NCI-H2227 (cell line): ENCODE data around the gene EXOC3.
"Not testable (repeated sequence)": the region's sequence is repeated elsewhere in the genome, so short reads cannot be mapped to it uniquely, and the experiment has no call there.

Source experiments
- DNase-seq: peaks from one replicate; lab custom pipeline; 2025; ENCODE audit not compliant: unreplicated experiment; lab: John Stamatoyannopoulos, UW

The EXOC3 gene

DNA sequence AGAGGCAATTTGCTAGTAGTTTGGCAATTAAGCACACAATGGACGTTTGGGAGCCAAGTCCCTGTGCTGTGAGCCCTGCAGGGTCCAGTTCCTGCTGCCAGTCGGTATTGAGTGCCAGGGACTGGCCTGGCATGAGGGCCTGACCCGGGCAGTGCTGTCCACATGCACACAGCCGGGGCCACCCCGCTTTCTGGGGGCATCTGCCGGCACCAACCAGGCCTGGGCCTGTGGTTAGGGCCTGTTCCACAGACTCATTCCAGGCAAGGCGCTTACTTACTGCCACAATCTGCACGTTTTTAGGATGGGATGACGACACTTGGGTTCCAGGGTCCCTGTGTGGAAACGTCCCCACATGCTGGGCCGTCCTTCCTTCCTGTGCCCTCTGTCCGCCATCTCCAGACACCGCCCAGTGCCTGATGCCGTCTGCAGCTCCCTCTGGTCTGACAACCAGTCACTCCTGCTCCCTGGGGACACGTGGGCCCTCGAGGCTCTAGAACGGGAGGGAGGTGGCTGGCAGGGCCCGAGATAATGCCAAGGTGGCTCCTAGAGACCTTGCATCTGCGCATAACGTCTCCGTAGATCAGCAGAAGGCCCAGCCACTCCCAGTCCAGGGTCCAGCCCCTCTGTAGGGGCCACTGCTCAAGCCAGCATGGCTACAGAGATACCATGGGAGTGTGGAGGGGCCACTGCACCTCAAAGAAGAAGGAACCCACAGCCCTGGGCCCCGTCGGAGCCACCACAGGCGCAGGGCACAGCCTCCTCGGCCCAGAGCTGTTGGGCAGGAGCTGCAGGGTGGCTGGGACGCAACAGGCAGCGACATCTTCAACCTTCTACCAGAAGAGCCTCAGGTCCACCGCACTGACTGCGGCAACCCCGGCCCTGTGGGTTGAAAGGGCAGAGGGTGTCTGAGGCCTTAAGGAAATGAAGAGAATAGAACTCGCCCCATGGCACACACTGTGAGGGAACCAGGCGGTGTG, 56.5 kb downstream of the EXOC3 start:
- no peak for DNase-seq

DNA sequence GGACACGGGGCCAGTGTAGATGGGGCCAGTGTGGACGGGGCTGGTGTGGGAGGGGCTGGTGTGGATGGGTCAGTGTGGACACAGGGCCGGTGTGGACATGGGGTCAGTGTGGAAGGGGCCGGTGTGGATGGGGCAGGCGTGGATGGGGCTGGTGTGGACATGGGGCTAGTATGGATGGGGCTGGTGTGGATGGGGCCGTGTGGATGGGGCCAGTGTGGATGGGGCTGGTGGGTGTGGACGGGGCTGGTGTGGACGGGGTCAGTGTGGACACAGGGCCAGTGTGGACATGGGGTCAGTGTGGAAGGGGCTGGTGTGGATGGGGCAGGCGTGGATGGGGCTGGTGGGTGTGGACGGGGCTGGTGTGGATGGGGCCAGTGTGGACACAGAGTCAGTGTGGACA, 57.5 kb downstream of the EXOC3 start:
- DNase-seq = no peak

DNA sequence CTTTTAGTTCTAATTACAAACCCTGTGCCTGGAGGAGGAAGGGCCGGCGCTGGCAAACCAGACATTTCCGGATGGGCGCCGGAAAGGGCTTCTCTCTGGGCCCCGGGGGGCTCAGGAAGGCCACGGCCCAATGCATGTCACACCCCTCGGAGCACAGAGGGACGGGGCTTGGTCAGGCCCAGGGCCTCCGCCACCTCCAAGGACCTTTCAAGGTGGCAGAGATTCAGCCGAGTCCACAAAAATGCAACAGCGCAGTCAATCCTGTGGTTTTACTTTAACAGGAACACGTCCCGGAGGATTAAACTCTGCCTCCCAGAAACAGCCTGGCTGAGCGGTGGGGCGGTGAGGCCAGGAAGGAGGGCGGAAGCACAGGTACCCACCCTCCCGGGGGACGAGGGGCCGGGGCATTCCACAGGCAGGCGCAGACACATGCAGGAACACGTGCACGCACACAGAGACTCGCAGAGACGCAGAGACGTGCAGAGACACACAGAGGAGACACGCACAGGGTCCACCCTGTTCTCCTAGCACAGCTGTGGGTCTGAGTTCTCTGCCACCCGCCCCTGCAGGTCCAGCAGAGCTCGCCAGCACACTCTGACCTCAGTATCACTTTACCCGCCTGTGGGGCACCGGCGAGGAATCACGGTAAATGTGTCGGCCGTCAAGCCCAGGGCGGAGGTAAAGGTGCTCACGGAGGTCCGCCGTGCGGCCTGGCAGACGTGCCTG, 58.3 kb downstream of the EXOC3 start:
- no peak for DNase-seq

DNA sequence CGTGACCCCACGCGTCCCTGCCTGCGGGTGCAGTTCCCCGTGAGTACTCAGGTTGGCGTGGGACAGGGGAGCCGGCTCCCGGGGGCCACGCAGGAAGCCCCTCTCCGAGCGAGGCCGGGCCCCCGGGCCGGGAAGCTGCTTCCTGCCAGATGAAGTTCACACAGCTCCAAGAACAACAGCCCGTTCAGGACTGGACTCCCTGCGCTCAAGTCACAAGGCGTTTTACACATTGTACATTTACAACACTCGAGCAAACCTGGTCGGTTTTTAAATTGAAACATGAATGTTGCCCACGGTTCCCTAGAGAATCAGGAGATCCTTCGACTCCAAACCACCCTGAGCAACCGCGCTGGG, 58.8 kb downstream of the EXOC3 start:
- no peak for DNase-seq

DNA sequence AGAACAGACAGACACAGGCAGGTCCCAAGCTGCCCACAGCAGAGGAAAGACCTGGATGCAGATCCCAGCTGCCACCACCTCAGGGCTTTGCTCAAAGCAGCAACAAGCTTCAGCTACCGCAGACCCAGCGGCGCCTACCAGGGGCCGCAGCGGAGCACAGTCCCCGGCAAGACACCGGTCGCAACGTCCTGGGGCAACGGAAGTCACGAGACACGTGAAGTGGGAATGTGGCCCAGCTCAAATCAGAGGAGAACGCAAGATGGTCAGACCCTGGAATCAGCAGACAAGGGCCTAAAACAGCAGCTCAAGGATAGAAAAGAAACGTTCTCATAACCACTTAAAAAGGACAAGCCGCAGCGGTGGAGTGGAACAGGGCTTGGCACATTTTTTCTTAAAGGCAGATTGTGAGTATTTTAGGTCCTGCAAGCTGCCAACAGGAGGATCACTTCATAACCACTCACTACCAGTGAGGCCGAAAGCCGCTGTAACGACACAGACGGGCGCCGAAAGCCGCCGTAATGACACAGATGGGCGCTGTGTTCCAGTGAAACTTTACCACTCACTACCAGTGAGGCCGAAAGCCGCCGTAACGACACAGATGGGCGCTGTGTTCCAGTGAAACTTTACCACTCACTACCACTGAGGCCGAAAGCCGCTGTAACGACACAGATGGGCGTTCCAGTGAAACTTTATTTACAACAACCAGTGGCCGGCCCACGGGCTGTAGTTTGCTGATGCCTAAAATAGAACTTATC, 59.5 kb downstream of the EXOC3 start:
- no peak for DNase-seq

DNA sequence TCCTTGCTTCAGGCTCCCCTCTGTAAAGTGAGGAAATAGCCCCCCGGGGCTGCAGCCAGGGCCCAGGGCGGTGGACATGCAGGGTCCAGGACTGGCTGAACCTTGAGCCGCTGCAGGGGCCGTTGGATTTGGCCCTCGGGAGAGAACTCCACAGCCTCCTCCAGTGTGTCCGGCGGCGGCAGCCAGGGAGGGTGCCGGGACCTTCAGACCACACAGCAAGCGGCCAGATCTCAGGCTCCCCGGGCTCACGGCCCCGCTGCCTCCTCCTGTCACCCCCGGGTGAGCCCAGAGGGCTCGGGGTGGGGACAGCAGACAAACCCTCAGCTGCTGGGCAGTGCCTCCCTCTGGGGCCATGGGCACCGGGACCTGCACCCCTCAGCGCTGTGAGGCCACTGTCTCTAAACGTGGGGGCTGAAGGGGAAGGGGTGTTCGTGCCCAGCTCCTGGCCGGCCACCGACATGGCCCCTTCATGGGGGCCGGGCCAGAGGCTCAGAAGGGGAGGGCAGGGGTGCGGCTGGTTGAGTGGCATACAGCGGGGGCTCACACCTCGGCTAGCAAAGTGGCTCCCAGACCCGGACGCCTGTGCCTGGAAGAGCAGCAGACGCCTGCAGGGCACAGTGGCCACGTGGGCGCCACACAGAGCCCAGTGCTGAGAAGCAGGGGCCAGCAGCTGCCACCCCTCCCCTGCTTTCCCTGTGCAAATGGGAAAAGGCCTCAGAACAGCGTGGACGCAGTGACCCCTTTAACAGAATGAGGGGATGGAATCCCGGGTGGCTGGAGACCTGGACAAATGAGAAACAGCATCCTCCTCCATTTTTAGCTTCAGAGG, 61.6 kb downstream of the EXOC3 start:
- no peak for DNase-seq

DNA sequence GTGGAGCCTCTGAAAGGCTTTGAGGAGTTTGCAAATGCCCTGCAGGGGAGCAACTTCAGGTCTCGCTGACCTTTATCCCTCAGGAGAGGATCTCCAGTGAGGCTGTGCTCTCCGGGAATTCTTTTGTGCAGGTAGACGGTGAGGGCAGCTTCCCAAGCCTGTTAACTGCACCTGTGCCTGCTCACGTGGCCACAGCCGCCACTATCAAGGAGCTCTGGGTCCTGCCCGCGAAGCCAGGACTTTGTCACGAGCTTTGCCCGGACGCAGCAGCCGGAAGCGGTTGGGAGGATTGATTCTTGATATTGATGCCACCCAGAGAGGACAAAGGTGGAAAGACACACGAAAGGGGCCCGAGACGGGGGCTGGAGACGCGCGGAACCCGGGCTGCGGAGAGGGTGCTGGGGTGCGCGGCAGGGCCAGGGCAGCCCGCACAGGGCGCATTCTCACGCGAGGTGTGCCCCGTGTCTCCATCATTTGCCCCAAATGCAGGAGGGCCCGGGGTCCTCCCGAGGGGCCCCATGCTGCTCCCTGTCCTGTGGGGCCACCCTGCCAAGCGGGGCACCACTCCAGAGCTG, 63.1 kb downstream of the EXOC3 start:
- DNase-seq = no peak

DNA sequence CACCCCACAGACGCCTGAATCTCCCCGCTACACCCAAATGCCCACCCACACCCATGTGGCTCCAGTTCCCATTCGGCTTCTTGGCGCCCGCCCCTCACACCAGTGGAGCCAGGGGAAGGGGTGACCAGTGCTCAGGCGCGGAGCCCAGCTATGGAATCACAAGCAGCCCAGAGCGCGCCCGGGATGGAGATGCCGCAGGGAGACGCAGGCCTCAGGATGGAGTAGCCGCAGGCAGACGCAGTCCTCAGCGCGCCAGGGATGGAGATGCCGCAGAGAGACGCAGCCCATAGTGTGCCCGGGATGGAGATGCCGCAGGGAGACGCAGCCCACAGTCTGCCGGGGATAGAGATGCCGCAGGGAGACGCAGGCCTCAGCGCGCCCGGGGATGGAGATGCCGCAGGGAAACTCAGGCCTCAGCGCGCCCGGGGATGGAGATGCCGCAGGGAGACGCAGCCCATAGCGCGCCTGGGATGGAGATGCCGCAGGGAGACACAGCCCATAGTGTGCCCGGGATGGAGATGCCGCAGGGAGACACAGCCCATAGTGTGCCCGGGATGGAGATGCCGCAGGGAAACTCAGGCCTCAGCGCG, 65.1 kb downstream of the EXOC3 start:
- not testable (repeated sequence) for DNase-seq

DNA sequence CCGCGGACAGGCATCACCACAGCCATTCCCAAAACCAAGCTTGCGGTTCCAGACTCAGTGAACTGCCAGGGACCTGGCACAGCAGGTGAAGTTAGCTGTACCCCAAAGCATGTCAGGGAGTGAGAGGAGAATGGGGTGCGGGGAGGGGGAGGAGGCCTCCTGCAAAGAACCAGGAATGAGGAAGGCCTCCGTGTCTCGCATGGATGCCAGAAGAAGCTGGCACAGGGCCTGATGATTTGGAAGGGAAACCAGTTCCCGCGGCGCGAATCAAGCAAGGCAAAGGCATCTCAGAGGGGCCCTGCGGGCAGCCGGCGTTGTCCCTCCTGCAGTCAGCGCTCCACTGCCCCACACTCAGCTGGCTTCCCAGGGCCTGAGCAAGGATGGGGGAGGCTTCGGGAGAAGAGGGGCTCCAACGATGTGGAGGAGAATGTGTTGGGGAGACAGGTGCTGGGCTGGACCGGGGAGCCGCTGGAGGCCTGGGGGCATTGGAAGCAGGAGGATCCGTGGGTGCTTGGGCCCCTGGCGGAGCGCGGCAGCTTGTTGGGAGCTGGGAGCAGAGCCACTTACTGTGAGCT, 66.7 kb downstream of the EXOC3 start:
- no peak for DNase-seq

DNA sequence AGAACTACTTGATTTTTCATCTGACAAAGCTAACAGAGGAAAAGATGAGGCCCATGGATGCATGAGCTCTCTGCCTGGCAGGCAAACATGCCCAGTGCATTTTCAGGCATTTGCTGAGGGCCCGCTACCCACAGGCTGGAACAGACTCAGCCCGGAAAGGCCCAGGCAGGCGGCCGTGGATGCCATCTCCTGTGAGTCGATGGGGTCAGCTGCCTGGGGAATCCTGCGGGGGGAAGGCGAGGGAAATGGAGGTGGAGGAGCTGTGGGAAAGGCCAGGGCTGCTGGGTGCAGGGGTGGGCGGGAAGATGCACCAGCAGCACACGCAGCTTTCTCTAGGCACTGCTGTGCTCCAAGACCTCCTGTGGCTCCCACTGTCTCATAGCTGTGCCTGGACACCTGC, 67.5 kb downstream of the EXOC3 start:
- DNase-seq = no peak

DNA sequence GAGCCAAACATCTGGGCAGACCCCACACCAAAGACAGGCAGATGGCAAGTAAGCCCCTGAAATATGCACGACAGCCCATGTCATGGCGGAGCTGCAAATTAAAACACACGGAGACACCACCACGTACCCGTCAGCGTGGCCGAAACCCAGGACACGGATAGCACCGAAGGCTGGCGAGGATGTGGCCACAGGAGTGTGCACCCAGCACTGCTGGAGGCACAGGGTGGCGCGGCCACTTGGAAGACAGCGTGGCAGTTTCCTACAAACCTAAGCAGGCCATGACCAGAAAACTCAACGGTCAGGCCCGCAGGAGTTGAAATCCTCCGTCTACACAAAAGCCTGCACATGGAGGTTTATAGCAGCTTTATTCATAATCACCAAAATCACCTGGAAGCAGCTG, 68.5 kb downstream of the EXOC3 start:
- no peak for DNase-seq

DNA sequence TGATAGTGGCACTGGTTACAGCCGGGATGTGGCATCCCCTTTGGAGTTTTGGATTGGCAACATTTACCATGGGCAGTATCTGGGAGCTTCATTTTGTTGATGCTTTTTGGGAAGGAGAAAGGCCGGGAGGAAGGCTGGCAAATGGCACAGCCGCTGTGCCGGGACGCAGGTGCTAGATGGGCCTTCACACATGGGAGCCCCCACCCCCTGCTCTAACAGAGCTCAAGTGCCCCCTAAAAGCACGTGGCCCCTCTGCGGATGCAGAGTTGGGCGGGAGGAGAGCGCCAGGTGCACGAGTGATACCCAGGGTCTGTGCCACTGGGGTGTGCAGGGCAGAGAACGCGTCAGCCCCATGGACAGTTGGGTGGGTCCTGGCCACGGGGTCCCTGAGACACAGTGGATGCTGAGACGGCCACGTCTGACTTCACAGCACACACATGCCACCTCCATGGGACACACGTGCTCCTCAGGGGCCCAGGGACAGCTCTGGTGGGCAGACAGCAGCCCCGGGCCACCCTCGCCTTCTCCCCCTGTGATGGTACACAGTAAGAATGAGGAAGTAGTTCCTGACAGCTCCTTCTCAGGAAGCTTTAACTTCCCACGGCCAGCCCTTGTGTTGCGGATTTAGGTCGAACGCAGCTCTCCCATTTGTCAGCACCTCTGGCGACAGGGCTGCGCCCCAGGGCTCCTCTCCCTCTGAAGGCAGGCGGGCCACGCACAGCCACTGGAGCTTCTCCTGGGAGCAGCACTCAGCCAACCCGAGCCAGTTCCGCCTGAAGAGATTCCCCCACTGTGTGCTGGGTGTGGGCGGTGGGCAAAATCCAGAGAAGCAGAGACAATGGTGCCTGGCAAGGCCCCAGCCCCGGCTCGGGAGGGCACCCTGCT, 70.5 kb downstream of the EXOC3 start:
- DNase-seq = no peak

DNA sequence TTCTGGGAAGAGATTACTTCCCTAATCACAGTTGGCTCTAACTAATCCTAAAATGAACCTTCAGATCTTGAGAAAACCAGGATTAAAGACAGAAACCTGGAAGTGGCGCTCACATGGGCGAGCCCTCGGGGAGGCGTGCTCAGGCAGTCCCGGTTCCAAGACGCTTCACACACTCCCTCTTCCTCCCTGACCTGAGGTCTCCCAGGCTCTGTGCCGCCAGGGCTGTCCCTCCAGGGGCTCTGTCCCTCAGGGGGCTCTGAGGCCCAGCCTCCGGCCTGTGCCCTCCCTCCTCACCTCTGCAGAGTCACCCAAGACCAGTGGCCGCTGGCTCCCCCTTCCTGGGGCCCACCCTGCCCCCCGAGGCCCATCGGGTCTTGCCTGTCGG, 71.1 kb downstream of the EXOC3 start:
- DNase-seq = no peak

DNA sequence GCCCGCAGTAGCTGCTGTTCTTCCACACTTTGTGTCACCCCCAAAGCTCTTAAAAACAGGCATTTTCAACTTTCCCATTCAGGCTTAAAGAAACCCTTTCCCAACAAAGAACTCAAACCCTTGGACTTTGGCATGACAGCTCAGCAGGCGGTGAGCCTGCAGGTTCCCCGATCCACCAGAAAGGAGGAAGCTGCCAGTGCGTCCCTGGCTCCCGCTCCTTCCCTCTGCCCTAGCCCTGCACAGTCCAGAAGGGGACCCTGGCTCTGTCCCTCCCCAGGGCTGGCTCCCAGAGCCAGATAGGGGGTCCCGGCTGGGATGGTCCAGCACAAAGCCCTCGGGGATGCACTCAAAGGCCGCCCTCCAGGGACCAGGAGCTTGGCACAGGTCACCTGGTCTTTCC, 71.7 kb downstream of the EXOC3 start:
- DNase-seq = no peak

DNA sequence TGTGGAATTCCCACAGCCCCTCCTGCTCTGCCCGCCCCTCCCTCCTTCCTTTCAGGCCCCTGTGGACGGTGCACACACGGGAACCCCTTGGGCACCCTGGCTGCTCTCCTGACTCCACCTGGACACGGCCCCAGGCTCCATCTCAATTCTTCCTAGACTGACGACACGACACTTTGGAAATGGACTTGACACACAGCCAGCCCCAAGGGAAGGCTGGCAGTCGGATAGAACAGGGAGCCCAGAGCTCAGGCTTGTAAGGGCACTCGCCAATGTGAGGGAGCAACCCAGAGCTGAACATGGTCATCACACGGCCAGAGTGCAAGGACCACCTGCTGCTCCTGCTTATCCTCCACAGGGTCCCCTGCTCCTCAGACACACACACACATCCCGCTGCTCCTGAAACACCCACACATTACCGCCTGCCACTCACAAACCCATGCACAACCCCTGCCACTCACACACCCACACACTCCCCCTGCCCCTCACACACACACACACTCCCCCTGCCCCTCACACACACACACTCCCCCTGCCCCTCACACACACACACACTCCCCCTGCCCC, 72.4 kb downstream of the EXOC3 start:
- DNase-seq = no peak

DNA sequence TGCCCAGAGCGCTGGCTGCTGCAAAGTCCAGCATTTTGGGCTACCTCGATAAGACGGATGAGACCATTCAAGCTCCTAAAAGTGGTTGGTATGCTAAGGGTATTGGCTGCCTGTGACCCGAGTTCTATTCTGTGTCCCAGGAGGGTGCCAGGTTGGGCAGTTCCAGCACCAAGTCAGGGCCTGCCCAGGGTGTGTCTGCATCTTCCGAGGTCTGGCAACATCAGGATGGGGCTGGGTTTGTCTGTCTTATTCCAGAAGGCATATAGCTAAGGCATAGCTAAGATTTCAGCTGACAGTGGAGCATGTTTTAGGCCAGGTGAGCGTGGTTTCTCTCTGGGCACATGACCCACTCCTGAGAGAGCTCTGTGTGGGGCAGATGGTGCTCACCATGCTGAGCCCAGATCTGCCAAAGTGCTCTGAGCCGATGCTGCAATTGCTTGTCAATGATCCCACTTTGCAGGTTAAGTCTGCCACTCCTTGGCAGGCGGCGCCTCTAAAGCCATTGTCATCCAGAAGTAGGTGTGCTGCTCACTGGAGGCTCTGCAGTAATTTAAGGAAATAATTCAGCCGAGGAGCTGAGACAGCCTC, 73.5 kb downstream of the EXOC3 start:
- no peak for DNase-seq
